NCI-H128 (cell line): Measurements from ENCODE around the gene XAF1.
"Not testable (repeated sequence)": the region's sequence is repeated elsewhere in the genome, so short reads cannot be mapped to it uniquely, and the experiment has no call there.

ENCODE experiments used
- DNase-seq: peaks from one replicate; lab custom pipeline; 2025; ENCODE audit not compliant: unreplicated experiment; lab: John Stamatoyannopoulos, UW

The XAF1 gene

DNA sequence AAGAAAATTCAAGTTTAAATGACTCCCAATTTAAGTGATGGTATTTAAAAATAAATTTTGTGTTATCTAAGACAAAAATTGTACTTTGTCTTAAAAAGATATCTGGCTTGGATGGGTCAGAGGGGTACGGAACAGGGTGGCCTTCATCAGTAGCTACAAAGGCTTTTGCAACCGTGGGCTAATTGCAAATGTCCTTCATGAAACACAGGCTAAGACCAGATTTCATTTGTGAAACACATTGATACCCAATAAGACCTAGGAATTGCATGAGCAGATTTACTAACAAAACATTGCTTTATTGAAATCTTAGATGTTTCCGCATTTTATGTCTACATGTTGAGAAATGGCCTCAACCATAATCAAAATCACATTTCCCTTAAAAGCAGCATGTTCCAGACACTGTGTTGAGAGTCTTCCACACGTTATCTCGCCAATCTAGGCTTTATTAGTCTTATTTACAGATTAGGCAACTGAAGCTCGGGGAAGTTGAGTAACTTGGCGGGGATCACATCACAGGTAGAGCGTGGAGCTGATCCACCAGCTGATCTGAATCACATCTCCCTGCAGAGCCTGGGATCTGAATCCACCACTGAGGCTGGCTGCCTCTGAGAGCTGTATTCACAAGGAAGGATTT, 42.0 kb downstream of the XAF1 start:
- no peak for DNase-seq

DNA sequence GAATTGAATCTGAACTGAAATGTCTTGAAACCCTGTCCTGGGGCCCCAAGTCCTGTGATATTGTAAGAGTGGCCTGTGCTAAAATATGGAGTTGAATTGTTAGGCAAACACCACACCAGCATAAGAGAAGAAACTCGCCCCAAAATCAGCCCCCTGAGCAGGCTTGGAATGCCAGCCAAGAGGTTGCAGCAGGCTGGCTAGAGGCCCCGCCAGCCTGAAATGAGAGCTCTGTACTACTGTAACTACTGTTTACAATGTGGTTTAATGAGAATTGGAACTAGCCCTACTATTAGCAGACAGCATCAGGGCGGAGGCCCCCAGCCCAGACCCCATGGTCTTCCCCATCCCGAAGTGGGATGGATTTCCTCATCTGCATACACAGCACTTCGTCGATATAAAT, 43.9 kb downstream of the XAF1 start:
- DNase-seq = no peak

DNA sequence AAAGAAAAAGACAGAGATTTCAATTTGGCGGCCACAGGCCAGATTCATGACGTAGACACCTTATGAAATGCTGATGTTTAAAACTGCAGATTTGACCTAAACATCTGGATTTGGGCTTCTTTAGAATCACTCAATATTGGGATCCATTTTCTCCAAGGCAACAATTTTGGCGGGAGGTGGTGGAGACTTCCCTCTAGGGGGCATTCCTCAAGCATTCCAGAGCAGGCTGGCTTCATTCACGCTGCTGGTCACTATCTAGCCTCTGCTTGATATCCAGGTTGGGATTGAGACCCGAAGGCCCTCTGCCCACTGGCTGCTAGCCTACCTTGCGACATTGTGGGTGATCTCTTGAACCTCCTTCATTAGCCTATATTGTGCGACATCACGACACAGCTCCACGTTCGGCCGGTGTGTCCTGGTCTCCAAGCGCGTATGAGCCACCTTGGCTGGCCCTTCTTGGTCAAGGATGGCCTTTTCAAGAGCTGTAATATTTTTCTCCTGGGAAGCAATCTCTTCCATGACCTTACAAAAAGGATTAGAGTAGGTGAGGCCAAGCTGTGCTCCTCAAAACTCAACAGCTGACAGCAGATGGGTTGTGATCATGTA, 44.7 kb downstream of the XAF1 start:
- no peak for DNase-seq

DNA sequence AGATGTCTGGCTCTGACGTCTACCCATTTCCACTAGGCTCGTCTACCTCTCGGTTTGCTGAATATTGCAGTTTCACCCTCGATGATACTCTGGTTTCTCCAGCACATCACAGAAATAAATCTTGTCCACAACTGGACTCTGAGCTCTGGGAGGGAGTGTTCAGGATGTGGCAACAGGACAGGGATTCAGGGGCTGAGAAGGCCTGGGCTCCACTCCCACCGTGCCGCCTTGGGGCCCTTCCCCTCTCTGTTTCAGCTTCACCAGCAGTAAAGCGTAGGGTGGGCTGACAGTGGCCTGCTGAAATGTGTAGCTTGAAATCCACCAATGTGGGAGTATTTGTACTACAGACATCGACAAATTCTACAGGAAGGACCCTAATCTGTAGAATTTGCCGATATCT, 55.7 kb downstream of the XAF1 start:
- no peak for DNase-seq

DNA sequence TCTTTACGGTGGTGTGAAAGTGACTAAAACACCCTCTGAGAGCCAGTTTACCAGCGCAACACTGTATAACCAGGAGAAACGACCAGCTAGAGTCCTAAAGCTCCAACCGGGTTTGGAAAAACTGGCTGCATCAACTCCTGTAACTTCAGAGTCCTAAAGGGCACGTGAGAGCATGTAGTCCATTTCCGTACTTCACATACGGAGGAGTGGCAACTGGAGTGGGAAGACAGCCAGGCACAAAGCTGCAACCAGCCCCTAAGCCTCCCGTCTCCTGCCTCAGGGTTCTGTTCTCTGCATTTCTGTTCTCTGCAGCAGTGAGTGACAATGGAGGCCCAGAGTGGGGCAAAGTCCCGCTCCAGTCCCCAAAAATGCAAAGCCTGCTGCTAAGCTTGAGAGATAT, 56.4 kb downstream of the XAF1 start:
- no peak for DNase-seq

DNA sequence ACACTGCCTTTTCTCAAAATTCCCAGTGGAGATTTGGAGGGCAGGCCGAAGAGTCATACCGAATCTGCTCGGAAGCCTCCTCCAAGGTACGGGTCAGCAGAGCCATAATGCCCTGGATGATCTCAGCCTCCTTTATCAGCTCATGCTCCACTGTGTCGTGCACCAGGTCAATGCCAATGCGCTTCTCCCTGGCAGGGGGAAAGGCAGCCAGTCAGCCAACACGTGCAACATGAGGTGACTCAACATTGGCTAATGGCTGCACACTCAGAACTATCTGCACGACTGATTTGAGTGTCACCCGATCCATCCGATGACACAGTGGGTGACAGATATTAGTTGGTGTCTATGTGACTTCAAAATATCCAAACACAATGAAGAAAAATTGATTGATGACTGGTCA, 59.9 kb downstream of the XAF1 start:
- DNase-seq = no peak

DNA sequence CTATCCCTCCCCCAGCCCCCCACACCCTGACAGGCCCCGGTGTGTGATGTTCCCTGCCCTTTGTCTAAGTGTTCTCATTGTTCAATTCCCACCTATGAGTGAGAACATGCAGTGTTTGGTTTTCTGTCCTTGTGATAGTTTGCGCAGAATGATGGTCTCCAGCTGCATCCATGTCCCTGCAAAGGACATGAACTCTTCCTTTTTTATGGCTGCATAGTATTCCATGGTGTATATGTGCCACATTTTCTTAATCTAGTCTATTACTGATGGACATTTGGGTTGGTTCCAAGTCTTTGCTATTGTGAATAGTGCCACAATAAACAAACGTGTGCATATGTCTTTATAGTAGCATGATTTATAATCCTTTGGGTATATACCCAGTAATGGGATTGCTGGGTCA, 60.5 kb downstream of the XAF1 start:
- not testable (repeated sequence) for DNase-seq

DNA sequence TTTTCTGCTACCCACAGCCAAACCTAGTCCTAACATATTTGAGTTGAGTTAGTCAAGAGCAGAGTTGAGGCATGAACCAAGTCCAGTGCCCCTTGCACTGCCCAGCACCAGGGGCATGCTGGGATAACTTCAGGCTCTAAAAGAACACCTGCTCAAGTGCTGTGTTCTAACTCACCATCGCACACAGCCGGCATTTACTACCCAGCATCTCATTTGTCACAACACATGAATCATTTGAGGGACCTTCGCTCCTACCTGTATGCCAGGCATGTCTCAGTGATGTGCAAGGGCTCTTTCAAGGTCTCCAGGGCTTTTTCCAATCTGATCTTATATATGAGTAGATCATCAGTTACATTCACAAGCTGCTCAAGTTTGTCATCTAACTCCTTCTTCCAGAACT, 63.1 kb downstream of the XAF1 start:
- no peak for DNase-seq

DNA sequence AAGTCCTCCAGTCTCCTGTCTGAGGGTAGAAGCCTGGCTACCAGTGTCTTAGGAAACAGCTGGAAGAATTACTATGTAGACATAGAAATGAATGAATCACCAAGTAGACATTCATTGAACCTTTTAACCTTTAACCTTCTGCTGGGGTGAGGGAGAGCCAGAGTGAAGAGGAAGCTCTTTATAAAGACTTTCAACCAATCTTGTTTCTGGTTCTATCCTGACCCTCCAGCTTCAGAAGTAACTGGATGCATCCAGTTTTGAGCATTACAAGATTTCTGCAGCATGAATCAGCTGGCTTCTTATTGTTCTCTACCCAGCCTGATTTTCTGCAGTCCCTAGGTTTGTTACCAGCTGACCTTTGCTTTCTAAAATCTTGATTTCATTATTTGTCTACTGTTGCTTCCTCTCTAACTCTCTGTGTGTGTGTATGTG, 67.2 kb downstream of the XAF1 start:
- DNase-seq = no peak
